ENCODE data around the gene FUOM. TPM values are rescaled to one million over a fixed set of nuclear protein-coding genes. Genes with fewer than 3 reads are reported as not detected.

FUOM gene
- total and polyA plus RNA-seq, 2 donors from 2014 or later, result 17.5 to 118 TPM

DNA sequence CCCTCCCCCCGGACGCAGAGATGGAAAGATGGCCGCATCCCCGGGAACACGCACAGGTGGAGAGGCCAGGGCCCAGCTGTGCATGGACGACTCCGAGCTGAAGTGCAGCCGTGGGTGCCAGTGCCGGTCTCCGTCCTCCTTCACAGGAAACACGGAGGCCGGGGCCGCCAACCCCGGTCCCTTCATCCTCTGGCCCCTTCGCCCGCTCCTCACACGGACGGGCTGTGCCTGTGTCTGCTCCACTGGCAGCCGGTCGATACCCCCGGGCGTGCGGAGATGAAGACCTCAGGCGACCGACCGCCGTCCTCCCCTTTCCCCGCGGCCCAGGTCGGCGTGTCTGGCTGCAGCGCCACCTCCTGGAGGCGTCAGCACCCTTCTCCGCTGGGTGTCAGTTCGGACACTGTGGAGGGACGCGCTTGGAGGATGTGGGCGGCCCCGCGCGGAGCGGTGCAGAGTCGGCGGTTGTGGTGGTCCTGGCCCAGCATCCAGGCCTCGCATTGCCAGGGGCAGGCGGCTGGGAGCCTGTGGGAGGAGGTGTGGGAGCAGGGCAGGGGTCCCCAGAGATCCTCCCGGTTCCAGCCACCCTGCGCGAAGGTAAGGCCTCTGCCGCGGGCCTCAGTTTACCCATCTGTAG lies 39.2 kb downstream of the FUOM start:
- TF ChIP-seq, protein P1, sequence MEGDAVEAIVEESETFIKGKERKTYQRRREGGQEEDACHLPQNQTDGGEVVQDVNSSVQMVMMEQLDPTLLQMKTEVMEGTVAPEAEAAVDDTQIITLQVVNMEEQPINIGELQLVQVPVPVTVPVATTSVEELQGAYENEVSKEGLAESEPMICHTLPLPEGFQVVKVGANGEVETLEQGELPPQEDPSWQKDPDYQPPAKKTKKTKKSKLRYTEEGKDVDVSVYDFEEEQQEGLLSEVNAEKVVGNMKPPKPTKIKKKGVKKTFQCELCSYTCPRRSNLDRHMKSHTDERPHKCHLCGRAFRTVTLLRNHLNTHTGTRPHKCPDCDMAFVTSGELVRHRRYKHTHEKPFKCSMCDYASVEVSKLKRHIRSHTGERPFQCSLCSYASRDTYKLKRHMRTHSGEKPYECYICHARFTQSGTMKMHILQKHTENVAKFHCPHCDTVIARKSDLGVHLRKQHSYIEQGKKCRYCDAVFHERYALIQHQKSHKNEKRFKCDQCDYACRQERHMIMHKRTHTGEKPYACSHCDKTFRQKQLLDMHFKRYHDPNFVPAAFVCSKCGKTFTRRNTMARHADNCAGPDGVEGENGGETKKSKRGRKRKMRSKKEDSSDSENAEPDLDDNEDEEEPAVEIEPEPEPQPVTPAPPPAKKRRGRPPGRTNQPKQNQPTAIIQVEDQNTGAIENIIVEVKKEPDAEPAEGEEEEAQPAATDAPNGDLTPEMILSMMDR (IDR thresholded peaks at IDR 0.05; ENCODE audit: borderline replicate concordance, extremely low read depth, insufficient read depth), result peak; percentile 67
- DNase-seq (peak; percentile 73 to 87 (median 81)), FAIRE-seq (no peak)
- no peak overlapping the region for H3K4me3 ChIP-seq (ENCODE audit: low read length in 3 of 3)
- peaks cover 6% of the 10 kb centered on the region for H3K27me3 ChIP-seq (ENCODE audit: control insufficient read depth, insufficient read depth, low read length)
- no peaks in the 10 kb centered on the region for H3K36me3 ChIP-seq (ENCODE audit: control insufficient read depth in 2 of 3, insufficient read depth in 3 of 3, low read length in 3 of 3)
- H3K9me3 ChIP-seq (ENCODE audit: control insufficient read depth in 2 of 3, insufficient read depth in 1 of 3, low read length in 3 of 3), result no peaks in the 10 kb centered on the region
- no peak overlapping the region for H3K9ac ChIP-seq (ENCODE audit: low read length in 3 of 3)
- peaks cover 0 to 2% (median 0%) of the 10 kb centered on the region in 3 donors for H3K4me1 ChIP-seq (ENCODE audit: control insufficient read depth in 2 of 3, insufficient read depth in 2 of 3, low read depth in 1 of 3, low read length in 3 of 3)
- H3K27ac ChIP-seq (ENCODE audit: low read depth in 2 of 2, low read length in 2 of 2), result no peak overlapping the region
- intact Hi-C loops (cut with DNase I), result no loop called here

DNA sequence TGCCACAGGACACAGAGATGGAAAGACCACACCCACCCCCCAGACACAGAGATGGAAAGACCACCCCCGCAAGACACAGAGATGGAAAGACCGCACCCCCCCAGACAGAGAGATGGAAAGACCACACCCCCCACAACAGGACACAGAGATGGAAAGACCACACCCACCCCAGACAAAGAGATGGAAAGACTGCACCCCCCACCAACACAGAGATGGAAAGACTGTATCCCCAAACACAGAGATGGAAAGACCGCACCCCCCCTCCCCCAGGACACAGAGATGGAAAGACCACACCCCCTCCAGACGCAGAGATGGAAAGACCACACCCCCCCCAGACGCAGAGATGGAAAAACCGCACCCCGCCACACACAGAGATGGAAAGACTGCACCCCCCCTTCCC lies 41.1 kb downstream of the FUOM start:
- H3K4me3 ChIP-seq (ENCODE audit: low read length in 3 of 3), result no peak overlapping the region
- H3K9me3 ChIP-seq (ENCODE audit: control insufficient read depth in 2 of 3, insufficient read depth in 1 of 3, low read length in 3 of 3), result no peaks in the 10 kb centered on the region
- peaks cover 0 to 2% (median 0%) of the 10 kb centered on the region in 3 donors for H3K4me1 ChIP-seq (ENCODE audit: control insufficient read depth in 2 of 3, insufficient read depth in 2 of 3, low read depth in 1 of 3, low read length in 3 of 3)
- TF ChIP-seq, protein P1 (IDR thresholded peaks at IDR 0.05; ENCODE audit: borderline replicate concordance, extremely low read depth, insufficient read depth), result no peak
- H3K27ac ChIP-seq (ENCODE audit: low read depth in 2 of 2, low read length in 2 of 2), result no peak overlapping the region
- peaks cover 0 to 4% (median 2%) of the 10 kb centered on the region in 3 donors for H3K36me3 ChIP-seq (ENCODE audit: control insufficient read depth in 2 of 3, insufficient read depth in 3 of 3, low read length in 3 of 3)
- intact Hi-C loops (cut with DNase I), result no loop called here
- no peak for FAIRE-seq
- peaks cover 6% of the 10 kb centered on the region for H3K27me3 ChIP-seq (ENCODE audit: control insufficient read depth, insufficient read depth, low read length)
- H3K9ac ChIP-seq (ENCODE audit: low read length in 3 of 3), result no peak overlapping the region
- peak in 1 of 5 donors; percentile 17 for DNase-seq

DNA sequence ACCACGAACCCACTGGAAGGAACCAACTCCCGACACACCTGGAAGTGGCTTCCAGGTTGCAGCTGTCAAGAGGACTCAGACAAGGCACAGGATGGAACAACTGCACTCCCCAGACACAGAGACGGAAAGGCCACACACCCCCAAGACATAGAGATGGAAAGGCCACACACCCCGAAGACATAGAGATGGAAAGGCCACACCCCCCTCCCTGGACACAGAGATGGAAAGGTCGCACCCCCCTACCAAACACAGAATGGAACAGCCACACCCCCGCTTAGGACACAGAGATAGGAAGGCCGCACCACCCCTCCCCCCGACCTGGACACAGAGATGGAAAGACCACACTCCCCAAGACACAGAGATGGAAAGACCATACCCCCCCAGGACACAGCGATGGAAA lies 41.6 kb downstream of the FUOM start:
- intact Hi-C loops (cut with DNase I), result no loop called here
- peak in 1 of 5 donors; percentile 57 for DNase-seq
- H3K27ac ChIP-seq (ENCODE audit: low read depth in 2 of 2, low read length in 2 of 2), result no peak overlapping the region
- TF ChIP-seq, protein P1 (IDR thresholded peaks at IDR 0.05; ENCODE audit: borderline replicate concordance, extremely low read depth, insufficient read depth), result no peak
- H3K9ac ChIP-seq (ENCODE audit: low read length in 3 of 3), result no peak overlapping the region
- peaks cover 6% of the 10 kb centered on the region for H3K27me3 ChIP-seq (ENCODE audit: control insufficient read depth, insufficient read depth, low read length)
- H3K9me3 ChIP-seq (ENCODE audit: control insufficient read depth in 2 of 3, insufficient read depth in 1 of 3, low read length in 3 of 3), result no peaks in the 10 kb centered on the region
- peaks cover 0 to 8% (median 2%) of the 10 kb centered on the region in 3 donors for H3K36me3 ChIP-seq (ENCODE audit: control insufficient read depth in 2 of 3, insufficient read depth in 3 of 3, low read length in 3 of 3)
- H3K4me3 ChIP-seq (ENCODE audit: low read length in 3 of 3), result no peak overlapping the region
- FAIRE-seq, result no peak
- H3K4me1 ChIP-seq (ENCODE audit: control insufficient read depth in 2 of 3, insufficient read depth in 2 of 3, low read depth in 1 of 3, low read length in 3 of 3), result peaks cover 0 to 2% (median 0%) of the 10 kb centered on the region in 3 donors
